ENCODE data around the gene CCDC174.

DNA sequence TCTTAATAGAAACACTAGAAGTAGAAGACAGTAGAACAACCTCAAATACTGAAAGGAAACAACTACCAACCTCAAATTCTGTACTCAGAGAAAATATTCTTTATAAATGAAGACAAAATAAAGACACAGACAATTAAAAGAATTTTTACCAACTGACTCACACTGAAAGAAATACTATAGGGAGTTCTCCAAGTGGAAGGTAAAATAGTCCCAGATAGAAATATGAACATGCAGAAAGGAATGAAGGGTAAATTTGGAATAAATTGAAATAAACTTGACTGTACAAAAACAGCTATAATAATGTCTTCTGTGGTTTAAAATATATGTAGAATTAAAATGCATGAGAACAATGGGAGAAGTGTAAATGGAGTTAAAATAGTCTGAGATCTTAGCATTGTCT is 36.7 kb upstream of the CCDC174 start:
- TF ChIP-seq, protein P1, sequence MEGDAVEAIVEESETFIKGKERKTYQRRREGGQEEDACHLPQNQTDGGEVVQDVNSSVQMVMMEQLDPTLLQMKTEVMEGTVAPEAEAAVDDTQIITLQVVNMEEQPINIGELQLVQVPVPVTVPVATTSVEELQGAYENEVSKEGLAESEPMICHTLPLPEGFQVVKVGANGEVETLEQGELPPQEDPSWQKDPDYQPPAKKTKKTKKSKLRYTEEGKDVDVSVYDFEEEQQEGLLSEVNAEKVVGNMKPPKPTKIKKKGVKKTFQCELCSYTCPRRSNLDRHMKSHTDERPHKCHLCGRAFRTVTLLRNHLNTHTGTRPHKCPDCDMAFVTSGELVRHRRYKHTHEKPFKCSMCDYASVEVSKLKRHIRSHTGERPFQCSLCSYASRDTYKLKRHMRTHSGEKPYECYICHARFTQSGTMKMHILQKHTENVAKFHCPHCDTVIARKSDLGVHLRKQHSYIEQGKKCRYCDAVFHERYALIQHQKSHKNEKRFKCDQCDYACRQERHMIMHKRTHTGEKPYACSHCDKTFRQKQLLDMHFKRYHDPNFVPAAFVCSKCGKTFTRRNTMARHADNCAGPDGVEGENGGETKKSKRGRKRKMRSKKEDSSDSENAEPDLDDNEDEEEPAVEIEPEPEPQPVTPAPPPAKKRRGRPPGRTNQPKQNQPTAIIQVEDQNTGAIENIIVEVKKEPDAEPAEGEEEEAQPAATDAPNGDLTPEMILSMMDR (IDR thresholded peaks at IDR 0.05; ENCODE audit: extremely low read depth in 1 of 2, insufficient read depth in 1 of 2, low read depth in 1 of 2, low read length in 2 of 2), result no peak
- no peak for TF ChIP-seq EZH2 (IDR thresholded peaks at IDR 0.05; ENCODE audit: borderline replicate concordance, low read depth, low read length, severe bottlenecking)
- no peak for TF ChIP-seq POLR2A (IDR thresholded peaks at IDR 0.05; ENCODE audit: low read depth, low read length)
- no peak for TF ChIP-seq POLR2AphosphoS5 (IDR thresholded peaks at IDR 0.05; ENCODE audit: insufficient read depth, low read depth, low read length)

Measured in endothelial cell of umbilical vein (primary cell).